ENCODE results near the gene PRRG4.

- no peak for TF ChIP-seq ZBTB43 (CRISPR knock-in tag; IDR thresholded peaks at IDR 0.05)
- TF ChIP-seq CBFB (CRISPR knock-in tag; IDR thresholded peaks at IDR 0.05; ENCODE audit: low read depth) = no peak
- TF ChIP-seq FOXJ3 (CRISPR knock-in tag; IDR thresholded peaks at IDR 0.05; ENCODE audit: borderline replicate concordance) = no peak
- no peak for TF ChIP-seq JUN (CRISPR knock-in tag; IDR thresholded peaks at IDR 0.05)
Observed at GRCh38 chr11:32864555-32864954, 34.8 kb downstream of the PRRG4 start.
